Suprapubic skin (tissue), 4 donors: ENCODE data around the gene RAB40C. TPM values are rescaled to one million over a fixed set of nuclear protein-coding genes. Genes with fewer than 3 reads are reported as not detected.
"Not testable (repeated sequence)": the region's sequence is repeated elsewhere in the genome, so short reads cannot be mapped to it uniquely, and the experiment has no call there.

Experiments
- DNase-seq, 2 donors: peaks; one replicate each; pipeline ENCODE4 v3.0.0-alpha.2; 2019; ENCODE audit warnings: low spot score in 2 of 2
- H3K27ac ChIP-seq: fragments of 200-600 bp; sonication (generic); one replicate; pipeline ENCODE4 v1.5.1; 2019
- H3K27me3 ChIP-seq: fragments of 200-600 bp; sonication (generic); one replicate; pipeline ENCODE4 v1.5.1; 2019
- H3K36me3 ChIP-seq: fragments of 200-600 bp; sonication (generic); one replicate; pipeline ENCODE4 v1.5.1; 2019
- H3K4me1 ChIP-seq: fragments of 200-600 bp; sonication (generic); one replicate; pipeline ENCODE4 v1.5.1; 2019
- H3K4me3 ChIP-seq: fragments of 200-600 bp; sonication (generic); one replicate; pipeline ENCODE4 v1.5.1; 2019; ENCODE audit warnings: mild to moderate bottlenecking
- H3K9me3 ChIP-seq: fragments of 200-600 bp; sonication (generic); one replicate; pipeline ENCODE4 v1.5.1; 2019
- EP300 ChIP-seq: sonication (generic); formaldehyde crosslinking; IDR thresholded peaks from one replicate; pipeline ENCODE4 v1.6.1; 2017; ENCODE audit warnings: antibody characterized with exemption
- POLR2A ChIP-seq, 2 donors: fragments of 450-650 bp; IDR thresholded peaks; one replicate each; pipeline ENCODE4 v1.6.1; 2017; ENCODE audit warnings: antibody characterized with exemption in 2 of 2, mild to moderate bottlenecking in 2 of 2, moderate library complexity in 2 of 2
- POLR2AphosphoS5 ChIP-seq, 3 donors: sonication (generic); formaldehyde crosslinking; IDR thresholded peaks; one replicate each; pipeline ENCODE4 v1.6.1; 2017; ENCODE audit warnings: antibody characterized with exemption in 3 of 3
- WGBS: methylation state at CpG from one replicate; pipeline ENCODE4 v1.1.5; 2018; 5-methylcytosine and 5-hydroxymethylcytosine counted together
- total RNA-seq, 4 donors: library from RNA; depleted of rRNA; stranded (reverse); fragments of >200 nt; gene quantifications; one replicate each; pipeline ENCODE4 v1.1.0, GENCODE V29; 2016
- TF ChIP-seq, protein P1 (sequence below), 2 donors: fragments of 200-600 bp in 1 of 2; fragments of 450-650 bp in 1 of 2; sonication (generic) in 1 of 2; IDR thresholded peaks; one replicate each; pipeline ENCODE4 v1.5.1; 2016 to 2019; ENCODE audit warnings: antibody characterized with exemption in 2 of 2, mild to moderate bottlenecking in 1 of 2, moderate library complexity in 1 of 2

Gene RAB40C
- total RNA-seq, 4 donors from 2014 or later: 77.8 to 116 (median 110) TPM

DNA sequence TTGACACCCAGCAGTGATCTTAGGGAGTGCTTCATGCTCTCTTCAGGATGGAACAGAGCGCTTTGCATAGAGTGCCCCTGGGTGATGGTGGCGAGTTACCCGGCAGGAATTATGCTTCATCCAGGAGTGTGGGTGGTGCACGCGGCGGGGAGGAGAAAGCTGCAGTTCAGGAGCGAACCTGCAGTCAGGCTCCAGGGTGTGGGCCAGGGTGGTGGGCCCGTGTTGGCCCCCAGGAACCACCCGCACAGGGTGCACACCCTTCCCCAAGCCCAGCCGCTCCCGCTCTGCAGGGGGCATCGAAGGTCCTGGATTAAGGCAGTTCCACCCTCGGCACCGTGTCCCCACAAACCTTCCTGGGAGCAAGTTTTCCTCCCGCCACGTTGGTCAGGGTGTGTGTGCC is 3.9 kb downstream of the RAB40C start:
- Histone ChIP-seq H3K4me1 (peaks cover 65% of the 10 kb centered on the region), H3K9me3 (no peaks in the 10 kb centered on the region), H3K27me3 (no peaks in the 10 kb centered on the region), H3K27ac (peak overlapping the region; percentile 91), H3K4me3 (peak overlapping the region; percentile 18), H3K36me3 (peaks cover 1% of the 10 kb centered on the region)
- TF ChIP-seq POLR2AphosphoS5 (IDR thresholded peaks at IDR 0.05): no peak
- TF ChIP-seq POLR2A (IDR thresholded peaks at IDR 0.05): no peak
- TF ChIP-seq, protein P1, sequence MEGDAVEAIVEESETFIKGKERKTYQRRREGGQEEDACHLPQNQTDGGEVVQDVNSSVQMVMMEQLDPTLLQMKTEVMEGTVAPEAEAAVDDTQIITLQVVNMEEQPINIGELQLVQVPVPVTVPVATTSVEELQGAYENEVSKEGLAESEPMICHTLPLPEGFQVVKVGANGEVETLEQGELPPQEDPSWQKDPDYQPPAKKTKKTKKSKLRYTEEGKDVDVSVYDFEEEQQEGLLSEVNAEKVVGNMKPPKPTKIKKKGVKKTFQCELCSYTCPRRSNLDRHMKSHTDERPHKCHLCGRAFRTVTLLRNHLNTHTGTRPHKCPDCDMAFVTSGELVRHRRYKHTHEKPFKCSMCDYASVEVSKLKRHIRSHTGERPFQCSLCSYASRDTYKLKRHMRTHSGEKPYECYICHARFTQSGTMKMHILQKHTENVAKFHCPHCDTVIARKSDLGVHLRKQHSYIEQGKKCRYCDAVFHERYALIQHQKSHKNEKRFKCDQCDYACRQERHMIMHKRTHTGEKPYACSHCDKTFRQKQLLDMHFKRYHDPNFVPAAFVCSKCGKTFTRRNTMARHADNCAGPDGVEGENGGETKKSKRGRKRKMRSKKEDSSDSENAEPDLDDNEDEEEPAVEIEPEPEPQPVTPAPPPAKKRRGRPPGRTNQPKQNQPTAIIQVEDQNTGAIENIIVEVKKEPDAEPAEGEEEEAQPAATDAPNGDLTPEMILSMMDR (IDR thresholded peaks at IDR 0.05): no peak
- TF ChIP-seq EP300: no peak
- WGBS: 10% methylated on average over 2 of the region's 16 CpGs
- DNase-seq: no peak

DNA sequence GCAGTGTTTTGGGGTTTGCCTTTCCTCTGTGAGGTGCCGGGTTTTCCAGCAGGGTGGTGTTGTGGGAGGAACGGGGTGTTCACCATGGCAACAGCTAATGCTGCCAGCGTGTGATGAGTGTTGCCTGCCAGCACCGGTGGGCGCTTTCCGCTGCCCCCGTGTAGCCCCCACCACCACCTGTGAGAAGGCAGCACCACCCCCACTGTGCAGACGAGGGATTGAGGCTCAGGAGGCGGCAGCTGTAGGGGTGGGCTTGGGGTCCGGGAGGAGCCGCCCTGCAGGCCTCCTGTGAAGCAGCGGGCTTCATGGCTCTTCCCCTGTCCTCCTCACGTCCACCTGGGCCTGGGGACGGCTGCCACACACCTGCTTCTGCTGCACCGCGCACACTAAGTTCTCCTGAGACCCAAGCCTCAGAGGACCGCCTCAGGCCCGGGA is 5.2 kb downstream of the RAB40C start:
- H3K9me3 ChIP-seq: no peaks in the 10 kb centered on the region
- H3K27ac ChIP-seq: no peak overlapping the region
- 75% methylated on average over 8 of the region's 18 CpGs for WGBS
- peak in 1 of 2 donors; percentile 55 for DNase-seq
- H3K4me1 ChIP-seq: peaks cover 65% of the 10 kb centered on the region
- H3K4me3 ChIP-seq: no peak overlapping the region
- peaks cover 7% of the 10 kb centered on the region for H3K36me3 ChIP-seq
- TF ChIP-seq POLR2A (IDR thresholded peaks at IDR 0.05) (no peak), POLR2AphosphoS5 (IDR thresholded peaks at IDR 0.05) (no peak), EP300 (no peak)
- TF ChIP-seq, protein P1 (IDR thresholded peaks at IDR 0.05): no peak
- H3K27me3 ChIP-seq: no peaks in the 10 kb centered on the region

DNA sequence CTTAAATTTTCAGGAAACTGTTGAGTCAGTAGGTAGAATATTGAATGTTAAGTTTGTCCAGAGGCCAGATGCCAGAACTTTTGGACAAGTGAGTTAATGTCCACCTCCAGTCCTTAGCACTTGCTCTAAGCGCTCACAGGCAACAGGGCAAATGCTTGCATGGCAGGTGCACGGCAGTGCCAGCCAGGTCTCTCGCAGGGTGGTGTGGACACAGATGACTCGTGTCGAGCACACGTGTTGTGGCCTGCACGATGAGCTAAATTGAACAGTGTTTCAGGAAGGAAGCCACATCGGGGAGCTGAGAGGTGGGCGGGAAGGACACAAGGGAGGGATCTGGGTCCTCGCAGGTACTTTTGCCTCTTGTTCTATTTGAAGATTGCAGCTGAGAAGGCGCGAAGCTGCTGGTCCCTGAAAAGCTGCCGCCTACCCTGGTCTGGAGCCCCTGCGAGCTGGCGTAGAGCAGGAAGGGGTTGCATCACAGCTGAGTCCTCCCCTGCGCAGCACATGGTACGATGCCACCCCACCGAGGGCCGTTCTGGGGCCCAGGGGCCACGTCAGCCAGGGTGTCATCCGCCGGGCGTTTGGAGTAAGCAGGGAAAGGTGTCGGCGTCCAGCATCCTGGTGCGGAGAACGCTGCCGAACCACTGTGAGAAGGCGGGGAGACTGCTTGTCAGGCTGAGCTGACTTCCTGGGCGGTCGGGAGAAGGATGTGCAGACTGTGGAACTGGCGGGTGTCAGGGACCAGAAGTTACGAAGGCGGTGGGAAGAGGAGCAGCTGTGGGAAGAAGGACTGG is 6.3 kb downstream of the RAB40C start:
- Histone ChIP-seq H3K27ac (no peak overlapping the region), H3K4me1 (peaks cover 58% of the 10 kb centered on the region), H3K36me3 (peaks cover 7% of the 10 kb centered on the region), H3K9me3 (no peaks in the 10 kb centered on the region), H3K27me3 (no peaks in the 10 kb centered on the region), H3K4me3 (no peak overlapping the region)
- no peak for DNase-seq
- 77% methylated on average over 20 of the region's 34 CpGs for WGBS
- TF ChIP-seq, protein P1 (IDR thresholded peaks at IDR 0.05): no peak
- TF ChIP-seq EP300 (no peak), POLR2A (IDR thresholded peaks at IDR 0.05) (no peak), POLR2AphosphoS5 (IDR thresholded peaks at IDR 0.05) (no peak)

DNA sequence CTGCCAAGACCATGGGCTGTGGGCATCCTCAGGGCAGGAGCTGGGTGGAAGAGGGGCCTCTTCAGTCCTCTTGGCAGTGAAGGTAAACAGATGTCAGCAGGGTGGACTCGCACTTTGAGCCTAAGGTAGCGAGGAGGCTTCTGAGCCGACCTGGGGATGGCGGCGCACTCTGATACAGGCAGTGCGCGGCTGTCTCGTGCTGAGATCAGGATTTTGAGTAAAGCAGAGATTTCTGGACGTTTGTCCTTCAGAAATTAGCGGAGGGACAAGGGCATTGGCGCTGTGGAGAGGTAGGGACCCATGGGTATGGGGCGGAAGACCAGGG is 6.8 kb downstream of the RAB40C start:
- H3K4me1 ChIP-seq: peaks cover 53% of the 10 kb centered on the region
- H3K27me3 ChIP-seq: no peaks in the 10 kb centered on the region
- TF ChIP-seq POLR2AphosphoS5 (IDR thresholded peaks at IDR 0.05): no peak
- TF ChIP-seq, protein P1 (IDR thresholded peaks at IDR 0.05): no peak
- no peak for TF ChIP-seq POLR2A (IDR thresholded peaks at IDR 0.05)
- TF ChIP-seq EP300: no peak
- peaks cover 7% of the 10 kb centered on the region for H3K36me3 ChIP-seq
- H3K4me3 ChIP-seq: no peak overlapping the region
- H3K27ac ChIP-seq: no peak overlapping the region
- DNase-seq: no peak
- H3K9me3 ChIP-seq: no peaks in the 10 kb centered on the region
- 91% methylated on average over 12 of the region's 12 CpGs for WGBS

DNA sequence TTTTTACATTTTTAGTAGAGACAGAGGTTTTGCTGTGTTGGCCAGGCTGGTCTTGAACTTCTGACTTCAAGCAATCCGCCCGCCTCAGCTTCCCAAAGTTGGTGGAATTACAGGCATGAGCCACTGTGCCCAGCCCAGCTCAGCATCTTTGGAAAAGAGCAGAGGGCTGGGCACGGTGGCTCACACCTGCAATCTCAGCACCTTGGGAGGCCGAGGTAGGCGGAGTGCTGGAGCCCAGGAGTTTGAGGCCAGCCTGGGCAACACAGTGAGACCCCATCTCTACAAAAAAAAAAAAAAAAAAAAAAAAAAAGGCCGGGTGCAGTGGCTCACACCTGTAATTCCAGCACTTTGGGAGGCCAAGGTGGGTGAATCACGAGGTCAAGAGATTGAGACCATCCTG is 7.8 kb downstream of the RAB40C start:
- H3K36me3 ChIP-seq, H3K27ac ChIP-seq, H3K27me3 ChIP-seq, H3K4me3 ChIP-seq, DNase-seq, H3K9me3 ChIP-seq: not testable (repeated sequence)
- peaks cover 43% of the 10 kb centered on the region for H3K4me1 ChIP-seq
- 97% methylated on average over 7 of the region's 7 CpGs for WGBS
